ENCODE data around the gene RHOT2. TPM values are rescaled to one million over a fixed set of nuclear protein-coding genes. Genes with fewer than 3 reads are reported as not detected.

The RHOT2 gene
- total and polyA plus RNA-seq, 3 experiments from 2014 or later, result 49.6 to 151 (median 140) TPM

- H3K27me3 Mint-ChIP-seq, result peaks cover 0 to 7% of the 10 kb centered on the region in 2 donors
- Histone ChIP-seq H3K9me3 (ENCODE audit: low read length) (no peaks in the 10 kb centered on the region), H3K27ac (ENCODE audit: low read depth, low read length) (peak within 1 kb of the TSS; percentile 80), H3K36me3 (ENCODE audit: insufficient read depth, low read length) (no peaks in the 10 kb centered on the region), H3K27me3 (ENCODE audit: insufficient read depth, low read length, poor library complexity, severe bottlenecking) (no peaks in the 10 kb centered on the region), H3K4me1 (ENCODE audit: insufficient read depth, low read length) (peaks cover 21% of the 10 kb centered on the region), H3K4me3 (ENCODE audit: low read length) (peak within 1 kb of the TSS; percentile 81)
- H3K4me1 Mint-ChIP-seq, result peaks cover 0 to 20% (median 10%) of the 10 kb centered on the region in 3 donors
- peak; percentile 89 to 95 (median 91) for DNase-seq
- peak within 1 kb of the TSS; percentile 92 to 99 (median 98) for H3K4me3 Mint-ChIP-seq
- ChIA-PET POLR2A (interaction anchor here (0.6 to 2.5 kb wide), 14 partner anchors 12 to 1519 kb away, joined by 3 to 11 read pairs (median 5); partner anchors contain the start of genes CAPN15, DECR2, RAB40C and STUB1), CTCF (interaction anchor here (0.7 to 1.6 kb wide), 7 partner anchors 12 to 149 kb away, joined by 3 to 7 read pairs (median 3); partner anchors contain the start of genes RAB40C and WDR90)
- peaks cover 0 to 10% (median 0%) of the 10 kb centered on the region in 3 donors for H3K36me3 Mint-ChIP-seq
- peaks cover 0 to 3% (median 0%) of the 10 kb centered on the region in 5 donors for H3K9me3 Mint-ChIP-seq
- peak within 1 kb of the TSS; percentile 95 to 100 (median 97) for H3K27ac Mint-ChIP-seq
Observed at GRCh38 chr16:636206-637080, 31.5 kb upstream of the RHOT2 start, which contains the start of gene METTL26. METTL26 (minus strand) TSS chr16:636305; CDS start chr16:636290, 15 bp downstream.

DNA sequence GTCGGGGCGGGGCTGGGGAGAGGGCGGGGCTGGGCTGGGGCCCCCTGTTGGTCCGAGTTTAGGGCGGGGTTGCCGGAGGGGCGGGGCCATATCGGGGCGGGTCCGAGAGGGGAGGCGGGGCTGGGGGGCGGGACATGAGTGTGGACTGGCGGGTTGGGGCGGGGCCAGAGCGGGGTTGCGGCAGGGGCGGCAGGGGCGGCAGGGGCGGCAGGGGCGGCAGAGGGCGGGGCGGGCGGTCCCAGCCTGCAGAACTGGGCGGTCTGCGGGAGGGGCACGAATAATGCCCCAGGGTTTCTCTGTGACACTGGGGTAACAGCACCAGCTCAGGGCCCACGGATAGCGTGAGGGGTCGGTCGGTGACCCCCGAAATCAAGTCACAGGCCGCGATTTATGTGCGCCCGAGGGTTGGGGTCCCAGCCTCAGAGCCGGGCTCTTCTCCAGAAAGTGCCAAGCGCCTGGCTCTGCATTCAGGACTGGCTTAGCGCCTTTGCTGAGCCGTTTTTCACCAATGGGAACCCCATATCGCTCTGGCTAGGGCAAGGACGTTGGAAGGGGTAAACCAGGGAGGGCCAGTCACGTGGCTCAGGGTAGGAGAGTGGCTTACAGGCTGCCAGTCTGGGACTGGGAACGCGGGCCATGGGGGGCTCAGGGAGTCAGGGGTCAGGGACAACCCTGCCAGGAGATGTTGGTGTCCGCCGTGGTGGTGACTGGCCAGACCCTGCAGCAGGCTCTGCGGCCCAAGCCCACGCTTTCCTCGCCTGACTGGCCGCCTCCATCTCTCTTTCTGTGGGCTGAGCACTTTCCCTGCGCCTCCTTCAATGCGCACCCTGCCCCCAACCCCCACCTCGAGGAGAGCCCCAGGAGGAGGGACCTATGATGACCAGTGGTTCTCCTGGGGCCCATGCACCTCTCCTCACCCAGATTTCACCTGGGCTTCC, 30.6 kb upstream of the RHOT2 start:
- H3K27me3 Mint-ChIP-seq, result peaks cover 0 to 7% of the 10 kb centered on the region in 2 donors
- CTCF ChIA-PET, result interaction anchor here (1.6 kb wide), 1 partner anchor 11 kb away, joined by 7 read pairs; no protein-coding TSS in a partner anchor

GRCh38 chr16:638034-638543, 29.8 kb upstream of the RHOT2 start:
- H3K9me3 Mint-ChIP-seq, result peaks cover 0 to 3% (median 0%) of the 10 kb centered on the region in 5 donors
- H3K4me3 Mint-ChIP-seq, result peak overlapping the region in 4 of 7 donors; percentile 41 to 62 (median 50)
- peaks cover 0 to 10% (median 0%) of the 10 kb centered on the region in 3 donors for H3K36me3 Mint-ChIP-seq
- H3K9me3 ChIP-seq (ENCODE audit: low read length), result no peaks in the 10 kb centered on the region
- peak overlapping the region in 1 of 8 donors; percentile 60 for H3K27ac Mint-ChIP-seq
- peaks cover 28% of the 10 kb centered on the region for H3K4me1 ChIP-seq (ENCODE audit: insufficient read depth, low read length)
- no peak overlapping the region for H3K4me3 ChIP-seq (ENCODE audit: low read length)
- H3K27ac ChIP-seq (ENCODE audit: low read depth, low read length), result no peak overlapping the region
- DNase-seq, result no peak
- ChIA-PET CTCF (interaction anchor here (0.6 to 0.7 kb wide), 2 partner anchors 10 to 450 kb away, joined by 3 read pairs; no protein-coding TSS in a partner anchor), POLR2A (interaction anchor here (1.0 to 2.4 kb wide), 2 partner anchors 10 to 111 kb away, joined by 4 to 10 read pairs; partner anchors contain the start of gene CAPN15)
- peaks cover 0 to 7% of the 10 kb centered on the region in 2 donors for H3K27me3 Mint-ChIP-seq
- H3K4me1 Mint-ChIP-seq, result peaks cover 0 to 27% (median 13%) of the 10 kb centered on the region in 3 donors
- no peaks in the 10 kb centered on the region for H3K27me3 ChIP-seq (ENCODE audit: insufficient read depth, low read length, poor library complexity, severe bottlenecking)
- no peaks in the 10 kb centered on the region for H3K36me3 ChIP-seq (ENCODE audit: insufficient read depth, low read length)

More for the DNA sequence above, 30.6 kb upstream of the RHOT2 start:
- Histone ChIP-seq H3K36me3 (ENCODE audit: insufficient read depth, low read length) (no peaks in the 10 kb centered on the region), H3K27me3 (ENCODE audit: insufficient read depth, low read length, poor library complexity, severe bottlenecking) (no peaks in the 10 kb centered on the region), H3K4me1 (ENCODE audit: insufficient read depth, low read length) (peaks cover 21% of the 10 kb centered on the region), H3K9me3 (ENCODE audit: low read length) (no peaks in the 10 kb centered on the region), H3K27ac (ENCODE audit: low read depth, low read length) (peak overlapping the region; percentile 80), H3K4me3 (ENCODE audit: low read length) (peak overlapping the region; percentile 81)
- Mint-ChIP-seq H3K9me3 (peaks cover 0 to 3% (median 0%) of the 10 kb centered on the region in 5 donors), H3K27ac (peak overlapping the region in 4 of 8 donors; percentile 96 to 100 (median 98)), H3K4me1 (peaks cover 0 to 20% (median 10%) of the 10 kb centered on the region in 3 donors), H3K4me3 (peak overlapping the region; percentile 92 to 99 (median 98)), H3K36me3 (peaks cover 0 to 10% (median 0%) of the 10 kb centered on the region in 3 donors)
- POLR2A ChIA-PET, result interaction anchor here (0.6 to 2.5 kb wide), 11 partner anchors 11 to 1518 kb away, joined by 4 to 11 read pairs (median 7); partner anchors contain the start of genes CAPN15, RAB40C, STUB1 and TRAF7
- DNase-seq, result peak in 3 of 5 donors; percentile 80 to 90 (median 88)

GRCh38 chr16:638836-639235, 29.1 kb upstream of the RHOT2 start:
- DNase-seq, result no peak
- POLR2A ChIA-PET, result no interaction called here
- Mint-ChIP-seq H3K4me1 (peaks cover 0 to 28% (median 13%) of the 10 kb centered on the region in 3 donors), H3K9me3 (peaks cover 0 to 3% (median 0%) of the 10 kb centered on the region in 5 donors), H3K36me3 (peaks cover 0 to 10% (median 0%) of the 10 kb centered on the region in 3 donors), H3K27me3 (peaks cover 0 to 7% of the 10 kb centered on the region in 2 donors), H3K4me3 (peak overlapping the region in 3 of 7 donors; percentile 13 to 68 (median 28)), H3K27ac (peak overlapping the region in 1 of 8 donors; percentile 80)
- Histone ChIP-seq H3K4me1 (ENCODE audit: insufficient read depth, low read length) (peaks cover 30% of the 10 kb centered on the region), H3K9me3 (ENCODE audit: low read length) (no peaks in the 10 kb centered on the region), H3K27me3 (ENCODE audit: insufficient read depth, low read length, poor library complexity, severe bottlenecking) (no peaks in the 10 kb centered on the region), H3K27ac (ENCODE audit: low read depth, low read length) (no peak overlapping the region), H3K4me3 (ENCODE audit: low read length) (no peak overlapping the region), H3K36me3 (ENCODE audit: insufficient read depth, low read length) (no peaks in the 10 kb centered on the region)
- CTCF ChIA-PET, result no interaction called here

DNA sequence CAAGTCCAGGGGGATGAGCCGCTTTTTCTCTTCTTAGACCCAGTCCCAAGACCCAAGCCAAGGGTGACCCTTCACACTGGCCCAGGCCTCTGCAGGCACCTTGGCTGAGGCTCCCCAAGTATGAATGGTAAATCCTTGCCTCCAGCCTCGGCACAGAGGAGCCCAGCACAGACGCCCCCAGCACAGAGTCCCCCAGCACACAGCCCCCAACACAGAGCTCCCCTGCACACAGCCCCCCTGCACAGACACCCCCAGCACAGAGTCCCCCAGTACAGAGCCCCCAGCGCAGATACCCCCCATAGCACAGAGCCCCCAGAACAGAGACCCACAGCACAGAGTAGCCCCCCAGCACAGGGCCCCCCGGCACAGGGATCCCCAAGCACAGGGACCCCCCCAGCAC, 27.3 kb upstream of the RHOT2 start:
- DNase-seq, result no peak
- Mint-ChIP-seq H3K9me3 (peaks cover 0 to 3% (median 0%) of the 10 kb centered on the region in 5 donors), H3K27ac (peak overlapping the region in 2 of 8 donors; percentile 50 to 94), H3K4me1 (peaks cover 0 to 24% (median 16%) of the 10 kb centered on the region in 3 donors), H3K36me3 (peaks cover 0 to 6% (median 0%) of the 10 kb centered on the region in 3 donors), H3K4me3 (peak overlapping the region; percentile 8 to 77 (median 50)), H3K27me3 (peaks cover 0 to 7% of the 10 kb centered on the region in 2 donors)
- no peaks in the 10 kb centered on the region for H3K36me3 ChIP-seq (ENCODE audit: insufficient read depth, low read length)
- no peaks in the 10 kb centered on the region for H3K9me3 ChIP-seq (ENCODE audit: low read length)
- H3K27ac ChIP-seq (ENCODE audit: low read depth, low read length), result no peak overlapping the region
- no peak overlapping the region for H3K4me3 ChIP-seq (ENCODE audit: low read length)
- peaks cover 23% of the 10 kb centered on the region for H3K4me1 ChIP-seq (ENCODE audit: insufficient read depth, low read length)
- CTCF ChIA-PET, result no interaction called here
- no peaks in the 10 kb centered on the region for H3K27me3 ChIP-seq (ENCODE audit: insufficient read depth, low read length, poor library complexity, severe bottlenecking)
- POLR2A ChIA-PET, result no interaction called here

DNA sequence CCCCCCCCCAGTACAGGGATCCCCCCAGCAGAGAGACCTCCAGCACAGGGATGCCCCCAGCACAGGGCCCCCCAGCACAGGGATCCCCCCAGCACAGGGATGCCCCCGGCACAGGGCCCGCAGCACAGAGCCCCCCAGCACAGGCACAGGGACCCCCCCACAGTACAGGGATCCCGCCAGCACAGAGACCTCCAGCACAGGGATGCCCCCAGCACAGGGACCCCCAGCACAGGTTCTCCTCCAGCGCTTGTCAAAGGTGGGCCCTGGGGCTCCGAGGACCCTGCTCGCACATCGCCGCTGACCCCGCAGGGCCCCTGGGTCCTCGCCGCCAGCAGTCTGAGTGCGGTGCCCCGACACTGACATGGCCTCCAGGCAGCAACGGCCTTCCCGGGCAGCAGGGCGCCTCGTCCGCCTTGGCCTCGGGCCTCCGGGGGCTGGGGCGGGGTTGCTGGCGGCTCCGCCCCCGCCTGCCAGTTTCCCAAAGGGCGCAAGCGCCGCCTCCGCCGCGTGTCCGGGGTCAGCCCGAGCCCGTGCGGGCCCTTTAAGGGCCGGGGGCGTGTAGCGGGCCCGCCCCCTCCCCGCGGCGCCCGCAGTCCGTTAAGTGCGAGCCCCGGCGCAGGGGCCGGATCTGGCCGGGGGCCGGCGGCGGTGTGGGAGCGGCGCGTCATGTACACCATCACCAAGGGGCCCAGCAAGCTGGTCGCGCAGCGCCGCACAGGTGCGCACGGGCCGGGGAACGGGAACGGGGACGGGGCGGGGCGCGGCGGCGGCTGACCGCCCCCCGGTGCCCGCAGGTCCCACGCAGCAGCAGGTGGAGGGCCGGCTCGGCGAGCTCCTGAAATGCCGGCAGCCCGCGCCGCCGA, 26.4 kb upstream of the RHOT2 start, which contains the start of gene MCRIP2:
Gene MCRIP2, plus strand, starts transcription at position 503 of the 863 bp plus-strand sequence. Its CDS starts 164 bp downstream, at position 667.
- Mint-ChIP-seq H3K27me3 (peaks cover 0 to 3% of the 10 kb centered on the region in 2 donors), H3K4me1 (peaks cover 0 to 21% (median 12%) of the 10 kb centered on the region in 3 donors), H3K9me3 (peaks cover 0 to 3% (median 0%) of the 10 kb centered on the region in 5 donors), H3K27ac (peak within 1 kb of the TSS in 5 of 8 donors; percentile 50 to 94 (median 69)), H3K36me3 (peaks cover 0 to 3% (median 0%) of the 10 kb centered on the region in 3 donors), H3K4me3 (peak within 1 kb of the TSS; percentile 58 to 90 (median 72))
- no peaks in the 10 kb centered on the region for H3K27me3 ChIP-seq (ENCODE audit: insufficient read depth, low read length, poor library complexity, severe bottlenecking)
- peak within 1 kb of the TSS; percentile 45 for H3K4me3 ChIP-seq (ENCODE audit: low read length)
- H3K4me1 ChIP-seq (ENCODE audit: insufficient read depth, low read length), result peaks cover 23% of the 10 kb centered on the region
- no peaks in the 10 kb centered on the region for H3K36me3 ChIP-seq (ENCODE audit: insufficient read depth, low read length)
- POLR2A ChIA-PET, result no interaction called here
- CTCF ChIA-PET, result no interaction called here
- DNase-seq, result peak; percentile 41 to 69 (median 51)
- H3K27ac ChIP-seq (ENCODE audit: low read depth, low read length), result peak within 1 kb of the TSS; percentile 73
- no peaks in the 10 kb centered on the region for H3K9me3 ChIP-seq (ENCODE audit: low read length)

Data from CD8-positive, alpha-beta memory T cell (primary cell).